ENCODE results near the gene AOPEP.

DNA sequence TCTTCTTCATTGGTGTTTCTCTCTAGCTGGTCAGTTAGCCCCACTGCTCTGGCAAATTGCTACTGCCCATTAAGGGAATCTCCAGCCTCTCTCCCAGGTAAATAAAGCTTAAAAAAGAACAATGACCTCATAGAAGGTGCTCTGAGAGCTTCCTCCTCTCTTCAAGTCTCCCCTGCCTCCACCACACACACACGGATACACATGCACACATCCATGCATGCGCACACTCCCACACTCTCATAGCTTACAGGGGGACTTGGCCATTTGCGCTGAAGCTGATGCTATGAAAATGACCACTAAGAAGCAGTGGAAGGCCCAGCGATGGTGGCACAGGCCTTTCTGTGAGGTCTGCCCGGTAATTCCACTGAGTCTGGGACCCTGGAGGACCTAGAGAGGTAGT is 250.9 kb downstream of the AOPEP start:
- TF ChIP-seq EP300 (IDR thresholded peaks at IDR 0.05), result no peak
- no peak for TF ChIP-seq CTCF (IDR thresholded peaks at IDR 0.05)
- TF ChIP-seq POLR2A (IDR thresholded peaks at IDR 0.05), result no peak

Measured in upper lobe of left lung (tissue), 4 donors.